ENCODE data around the gene HS3ST3B1.

GRCh38 chr17:14373614-14374259, 72.9 kb downstream of the HS3ST3B1 start:
- no peak for TF ChIP-seq CTCF (IDR thresholded peaks at IDR 0.05; ENCODE audit: low read length)
- no peak for TF ChIP-seq EZH2 (optimal IDR thresholded peaks at IDR 0.05; ENCODE audit: low read depth, low read length)
